NCI-H146 treated with DMSO at 0.1 percent for 48 hours (cell line): Measurements from ENCODE around the gene FAM13B.
"Not testable (repeated sequence)": the region's sequence is repeated elsewhere in the genome, so short reads cannot be mapped to it uniquely, and the experiment has no call there.

Source experiments
- DNase-seq: peaks from one replicate; lab custom pipeline; 2025; ENCODE audit not compliant: unreplicated experiment; lab: John Stamatoyannopoulos, UW

The FAM13B gene

GRCh38 chr5:138032572-138033385 is at the start of gene FAM13B:
TSS of gene FAM13B (minus strand) at chr5:138033079. CDS start at chr5:138019111, 13,968 bp downstream.
- DNase-seq = peak; percentile 51

GRCh38 chr5:138082033-138082432 is 49.2 kb upstream of the FAM13B start:
- no peak for DNase-seq

GRCh38 chr5:138078006-138078643 is 45.2 kb upstream of the FAM13B start:
- no peak for DNase-seq

- peak; percentile 27 for DNase-seq
Measured at GRCh38 chr5:138077064-138077696, 44.3 kb upstream of the FAM13B start.

GRCh38 chr5:138070026-138070425 is 37.1 kb upstream of the FAM13B start:
- DNase-seq = not testable (repeated sequence)

- DNase-seq = peak; percentile 45
Measured at GRCh38 chr5:138068742-138069600, 36.1 kb upstream of the FAM13B start.

GRCh38 chr5:138067945-138068344 is 35.1 kb upstream of the FAM13B start:
- no peak for DNase-seq

GRCh38 chr5:138065102-138065501 is 32.2 kb upstream of the FAM13B start:
- DNase-seq = no peak

- DNase-seq = no peak
Measured at GRCh38 chr5:138064526-138064925, 31.6 kb upstream of the FAM13B start.

GRCh38 chr5:138054847-138055558 is 22.1 kb upstream of the FAM13B start:
- peak; percentile 19 for DNase-seq

- DNase-seq = no peak
Measured at GRCh38 chr5:138054206-138054605, 21.3 kb upstream of the FAM13B start.

- DNase-seq = no peak
Measured at GRCh38 chr5:138053554-138053953, 20.7 kb upstream of the FAM13B start.

GRCh38 chr5:138052718-138053117 is 19.8 kb upstream of the FAM13B start:
- DNase-seq = not testable (repeated sequence)

- DNase-seq = no peak
Measured at GRCh38 chr5:138051441-138052296, 18.8 kb upstream of the FAM13B start.

- DNase-seq = not testable (repeated sequence)
Measured at GRCh38 chr5:138045283-138045682, 12.4 kb upstream of the FAM13B start.

GRCh38 chr5:138038826-138039225 is 5.9 kb upstream of the FAM13B start:
- no peak for DNase-seq

GRCh38 chr5:138037907-138038633 is 5.2 kb upstream of the FAM13B start:
- no peak for DNase-seq

- no peak for DNase-seq
Measured at GRCh38 chr5:138037271-138037670, 4.4 kb upstream of the FAM13B start.
